Liver (tissue), 9 donors: ENCODE data around the gene KRTCAP3. TPM values are rescaled to one million over a fixed set of nuclear protein-coding genes. Genes with fewer than 3 reads are reported as not detected.

ENCODE experiments used
- DNase-seq: peaks from one replicate; pipeline ENCODE4 v3.0.0-alpha.2; 2017; ENCODE audit warnings: low spot score
- H3K27ac ChIP-seq, 2 donors: one replicate each; pipeline ENCODE4 v1.7.0; 2013; ENCODE audit warnings: inconsistent platforms in 2 of 2, low read length in 2 of 2, control low read depth in 1 of 2, low read depth in 1 of 2, mild to moderate bottlenecking in 1 of 2
- H3K27me3 ChIP-seq, 4 donors: one replicate each; pipeline versions ENCODE4 v1.6.1 to v1.7.0; 2013; ENCODE audit warnings: low read length in 3 of 4, inconsistent platforms in 1 of 4, mild to moderate bottlenecking in 1 of 4, moderate library complexity in 1 of 4; ENCODE audit not compliant: control insufficient read depth in 4 of 4, insufficient read depth in 4 of 4
- H3K36me3 ChIP-seq, 4 donors: one replicate each; pipeline versions ENCODE4 v1.6.1 to v1.7.0; 2013; ENCODE audit warnings: low read length in 3 of 4, mild to moderate bottlenecking in 3 of 4, low read depth in 1 of 4, moderate library complexity in 1 of 4; ENCODE audit not compliant: control insufficient read depth in 4 of 4, insufficient read depth in 3 of 4
- H3K4me1 ChIP-seq, 4 donors: one replicate each; pipeline versions ENCODE4 v1.6.1 to v1.7.0; 2013; ENCODE audit warnings: low read length in 3 of 4, mild to moderate bottlenecking in 3 of 4, moderate library complexity in 1 of 4; ENCODE audit not compliant: control insufficient read depth in 4 of 4, insufficient read depth in 4 of 4
- H3K4me3 ChIP-seq, 3 donors: one replicate each; pipeline versions ENCODE4 v1.6.1 to v1.7.0; 2013; ENCODE audit warnings: low read length in 3 of 3, control low read depth in 1 of 3, low read depth in 1 of 3, mild to moderate bottlenecking in 1 of 3
- H3K9ac ChIP-seq, 2 donors: one replicate each; pipeline ENCODE4 v1.7.0; 2013; ENCODE audit warnings: low read length in 2 of 2, mild to moderate bottlenecking in 2 of 2, moderate library complexity in 2 of 2, control low read depth in 1 of 2, low read depth in 1 of 2
- H3K9me3 ChIP-seq, 4 donors: one replicate each; pipeline versions ENCODE4 v1.6.1 to v1.7.0; 2013; ENCODE audit warnings: low read length in 3 of 4; ENCODE audit not compliant: control insufficient read depth in 4 of 4
- ATF3 ChIP-seq: IDR thresholded peaks from 2 replicates; pipeline ENCODE4 v1.6.1; 2016; ENCODE audit warnings: antibody characterized with exemption
- CTCF ChIP-seq: fragments of 150-350 bp; IDR thresholded peaks from 2 replicates; pipeline ENCODE4 v1.5.1; 2017; ENCODE audit warnings: improper control_type of control experiment, low read depth, low read length; ENCODE audit not compliant: missing input control
- EGR1 ChIP-seq, 2 donors: IDR thresholded peaks; 2 replicates each; pipeline ENCODE4 v1.6.1; 2016 to 2018; ENCODE audit warnings: antibody characterized with exemption in 2 of 2, low read depth in 2 of 2
- FOXA1 ChIP-seq: IDR thresholded peaks from 2 replicates; pipeline ENCODE4 v1.6.1; 2016; ENCODE audit warnings: antibody characterized with exemption
- FOXA2 ChIP-seq: IDR thresholded peaks from 2 replicates; pipeline ENCODE4 v1.6.1; 2016; ENCODE audit warnings: antibody characterized with exemption
- GABPA ChIP-seq, 2 donors: IDR thresholded peaks in 1 of 2; conservative IDR thresholded peaks in 1 of 2; 2 replicates each; pipeline ENCODE4 v1.6.1; 2016; ENCODE audit warnings: antibody characterized with exemption in 2 of 2, mild to moderate bottlenecking in 1 of 2, moderate library complexity in 1 of 2
- HNF4G ChIP-seq: IDR thresholded peaks from 2 replicates; pipeline ENCODE4 v1.6.1; 2016; ENCODE audit warnings: antibody characterized with exemption
- JUND ChIP-seq, 2 donors: IDR thresholded peaks; 2 replicates each; pipeline ENCODE4 v1.6.1; 2016; ENCODE audit warnings: antibody characterized with exemption in 2 of 2
- MAX ChIP-seq: IDR thresholded peaks from 2 replicates; pipeline ENCODE4 v1.6.1; 2016; ENCODE audit warnings: antibody characterized with exemption
- NR2F2 ChIP-seq: IDR thresholded peaks from 2 replicates; pipeline ENCODE4 v1.6.1; 2016; ENCODE audit warnings: antibody characterized with exemption
- RAD21 ChIP-seq, 2 donors: IDR thresholded peaks; 2 replicates each; pipeline ENCODE4 v1.6.1; 2016; ENCODE audit warnings: antibody characterized with exemption in 2 of 2, mild to moderate bottlenecking in 2 of 2
- REST ChIP-seq: IDR thresholded peaks from 2 replicates; pipeline ENCODE4 v1.6.1; 2016; ENCODE audit warnings: antibody characterized with exemption, mild to moderate bottlenecking
- SP1 ChIP-seq: IDR thresholded peaks from 2 replicates; pipeline ENCODE4 v1.6.1; 2018; ENCODE audit warnings: antibody characterized with exemption, mild to moderate bottlenecking
- TAF1 ChIP-seq: conservative IDR thresholded peaks from 2 replicates; pipeline ENCODE4 v1.6.1; 2016; ENCODE audit warnings: antibody characterized with exemption, mild to moderate bottlenecking
- YY1 ChIP-seq: IDR thresholded peaks from 2 replicates; pipeline ENCODE4 v1.6.1; 2016; ENCODE audit warnings: antibody characterized with exemption, mild to moderate bottlenecking
- ZBTB33 ChIP-seq: IDR thresholded peaks from 2 replicates; pipeline ENCODE4 v1.6.1; 2016; ENCODE audit warnings: antibody characterized with exemption
- WGBS: extraction: QIAGEN DNeasy Blood & Tissue Kit; methylation state at CpG from one replicate; pipeline ENCODE4 v1.1.7; 2013; 5-methylcytosine and 5-hydroxymethylcytosine counted together
- polyA plus RNA-seq, 2 donors: library from polyadenylated mRNA; stranded (reverse) in 1 of 2; unstranded in 1 of 2; fragments of 200-250 nt in 1 of 2; fragments of >200 nt in 1 of 2; fragmentation: Nextera tagmentation in 1 of 2; extraction: Ambion mirVana in 1 of 2; gene quantifications; one replicate each; pipeline versions ENCODE4 v1.2.1 to v1.2.3, GENCODE V29; 2013 to 2015
- total RNA-seq, 2 donors: library from RNA; depleted of rRNA; stranded (reverse); fragments of >200 nt; gene quantifications; one replicate each; pipeline ENCODE4 v1.2.3, GENCODE V29; 2014
- donor health status: healthy.
- donor health status: healthy.
- donor health status: healthy.
- donor health status: healthy.
- donor health status: healthy.

The KRTCAP3 gene
- total and polyA plus RNA-seq, 4 donors: 1.8 to 12.7 (median 4.7) TPM

GRCh38 chr2:27428978-27429541, 13.1 kb upstream of the KRTCAP3 start:
- Histone ChIP-seq H3K4me3 (peak overlapping the region; percentile 73 to 97 (median 91)), H3K27me3 (no peaks in the 10 kb centered on the region), H3K36me3 (peaks cover 2 to 11% (median 8%) of the 10 kb centered on the region in 4 donors), H3K27ac (peak overlapping the region; percentile 97 to 98), H3K4me1 (peaks cover 3 to 23% (median 15%) of the 10 kb centered on the region in 4 donors), H3K9ac (peak overlapping the region; percentile 85 to 92), H3K9me3 (no peaks in the 10 kb centered on the region)
- TF ChIP-seq EGR1 (IDR thresholded peaks at IDR 0.05; ENCODE audit: low read depth in 2 of 2) (no peak), REST (peak; percentile 43)
- peak; percentile 88 for DNase-seq
- WGBS: under 1% methylated on average over 51 of the region's 51 CpGs

GRCh38 chr2:27431395-27431794, 10.8 kb upstream of the KRTCAP3 start:
- Histone ChIP-seq H3K9ac (no peak overlapping the region), H3K27ac (no peak overlapping the region), H3K4me1 (peaks cover 0 to 23% (median 15%) of the 10 kb centered on the region in 4 donors), H3K36me3 (peaks cover 3 to 32% (median 29%) of the 10 kb centered on the region in 4 donors), H3K27me3 (no peaks in the 10 kb centered on the region), H3K9me3 (no peaks in the 10 kb centered on the region), H3K4me3 (no peak overlapping the region)
- TF ChIP-seq GABPA (IDR thresholded peaks at IDR 0.05 in 1 of 2, conservative IDR thresholded peaks at IDR 0.05 in 1 of 2) (no peak), EGR1 (IDR thresholded peaks at IDR 0.05; ENCODE audit: low read depth in 2 of 2) (no peak), HNF4G (no peak), REST (no peak), MAX (no peak), RAD21 (IDR thresholded peaks at IDR 0.05) (no peak), ATF3 (no peak), NR2F2 (no peak), SP1 (no peak), ZBTB33 (no peak), JUND (IDR thresholded peaks at IDR 0.05) (no peak), TAF1 (no peak), FOXA2 (no peak), CTCF (no peak), YY1 (no peak), FOXA1 (no peak)
- no peak for DNase-seq
